HPDE6-E6E7 (cell line): ENCODE results near the gene IFI35.
A peak's percentile ranks its signal among the peaks of the same experiment; 100 is the strongest.
"Not testable (repeated sequence)": the region's sequence is repeated elsewhere in the genome, so short reads cannot be mapped to it uniquely, and the experiment has no call there.

Source experiments
- DNase-seq: peaks from one replicate; pipeline ENCODE4 v3.0.0; 2011; ENCODE audit warnings: missing footprints; ENCODE audit errors: extremely low spot score

Gene IFI35

GRCh38 chr17:42997984-42998938 is 8.3 kb upstream of the IFI35 start, which contains the start of gene RPL27:
Gene RPL27, plus strand, starts transcription at chr17:42998419. Its CDS starts 332 bp downstream, at chr17:42998751.
- DNase-seq = peak; percentile 98

DNA sequence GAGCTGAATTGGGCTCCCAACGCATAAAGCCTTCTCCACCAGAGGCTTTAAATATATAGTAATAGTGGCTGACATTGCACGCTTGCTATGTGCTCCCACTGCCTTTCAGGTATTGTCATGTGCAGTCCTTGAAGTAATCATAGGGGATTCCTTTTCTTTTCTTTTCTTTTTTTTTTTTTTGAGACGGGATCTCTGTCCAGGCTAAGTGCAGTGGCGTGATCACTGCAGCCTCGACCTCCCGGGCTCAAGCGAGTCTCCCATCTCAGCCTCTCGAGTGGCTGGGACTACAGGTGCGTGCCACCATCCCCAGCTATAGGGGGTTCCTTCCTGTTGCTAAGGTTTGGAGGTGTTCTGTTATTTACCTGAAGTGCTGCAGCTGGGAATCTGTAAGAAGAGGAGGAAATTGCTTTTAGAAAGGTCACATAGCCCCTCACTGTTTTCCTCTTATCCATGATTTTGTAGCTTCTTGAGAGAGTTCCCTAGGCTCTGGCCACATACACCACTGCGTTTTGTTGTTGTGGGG is 7.5 kb upstream of the IFI35 start:
- no peak for DNase-seq

- DNase-seq = not testable (repeated sequence)
Measured at GRCh38 chr17:43000894-43001293, 5.7 kb upstream of the IFI35 start.

GRCh38 chr17:43003542-43004172 is 2.9 kb upstream of the IFI35 start:
- DNase-seq = no peak

DNA sequence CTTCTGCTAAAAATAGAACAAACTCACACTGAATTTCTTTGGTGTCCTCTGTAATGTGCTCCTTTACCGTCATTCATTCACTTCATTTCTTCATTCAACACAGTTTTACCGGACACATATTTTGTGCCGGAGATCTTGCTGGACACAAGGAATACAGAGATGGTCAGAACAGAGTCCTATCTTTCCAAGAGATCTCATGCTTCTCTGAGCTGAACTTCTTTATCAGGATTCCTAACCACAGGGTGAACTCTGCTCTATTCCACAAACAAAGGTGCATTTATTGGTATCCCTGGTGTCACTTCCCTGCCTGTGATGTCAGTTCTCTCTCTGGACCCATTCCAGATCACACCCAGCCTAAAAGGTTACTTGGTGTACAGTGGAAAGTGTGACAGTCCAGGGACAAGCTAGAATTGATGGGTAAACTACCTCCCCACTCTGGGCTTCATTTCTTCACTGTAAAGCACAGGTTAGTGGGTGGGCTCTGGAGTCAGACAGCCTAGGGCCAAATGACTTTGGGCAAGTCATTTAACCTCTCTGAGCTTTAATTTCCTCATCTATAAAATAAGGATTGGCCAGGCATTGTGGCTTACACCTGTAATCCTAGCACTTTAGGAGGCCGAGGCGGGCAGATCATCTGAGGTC is 4.2 kb downstream of the IFI35 start:
- no peak for DNase-seq

GRCh38 chr17:43011728-43012472 is 5.3 kb downstream of the IFI35 start:
- DNase-seq = no peak

DNA sequence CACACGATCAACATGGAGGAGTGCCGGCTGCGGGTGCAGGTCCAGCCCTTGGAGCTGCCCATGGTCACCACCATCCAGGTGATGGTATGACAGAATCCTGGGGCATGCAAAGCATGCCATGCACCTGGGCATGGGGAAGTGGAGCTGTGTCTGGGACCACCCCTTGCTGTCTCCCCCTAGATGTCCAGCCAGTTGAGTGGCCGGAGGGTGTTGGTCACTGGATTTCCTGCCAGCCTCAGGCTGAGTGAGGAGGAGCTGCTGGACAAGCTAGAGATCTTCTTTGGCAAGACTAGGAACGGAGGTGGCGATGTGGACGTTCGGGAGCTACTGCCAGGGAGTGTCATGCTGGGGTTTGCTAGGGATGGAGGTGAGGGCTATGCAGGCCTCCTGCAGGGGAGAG is 6.7 kb downstream of the IFI35 start:
- no peak for DNase-seq

- DNase-seq = no peak
Measured at GRCh38 chr17:43014020-43014648, 7.5 kb downstream of the IFI35 start.

GRCh38 chr17:43014649-43015542 is 8.3 kb downstream of the IFI35 start:
- DNase-seq = no peak

- no peak for DNase-seq
Measured at GRCh38 chr17:43015579-43015978, 9.0 kb downstream of the IFI35 start.

DNA sequence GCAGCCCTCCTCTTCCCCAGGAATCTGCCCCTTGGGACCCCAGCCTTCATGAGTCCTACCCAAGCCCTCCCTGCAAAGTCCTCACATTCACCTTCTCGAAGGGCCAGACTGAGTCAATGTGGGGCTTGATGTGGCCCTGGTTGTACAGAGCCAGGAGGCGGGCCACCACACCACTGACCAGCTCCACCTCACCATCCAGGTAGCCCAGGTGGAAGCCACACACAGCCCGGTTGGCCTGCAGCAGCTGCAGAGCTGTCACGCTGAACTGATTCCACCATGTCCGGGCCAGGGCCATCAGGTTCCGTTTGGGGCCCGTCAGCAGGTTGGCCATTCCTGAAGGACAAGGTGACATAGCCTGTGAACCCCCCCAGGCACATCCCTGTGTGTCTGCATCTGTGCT is 9.6 kb downstream of the IFI35 start:
- DNase-seq = no peak

DNA sequence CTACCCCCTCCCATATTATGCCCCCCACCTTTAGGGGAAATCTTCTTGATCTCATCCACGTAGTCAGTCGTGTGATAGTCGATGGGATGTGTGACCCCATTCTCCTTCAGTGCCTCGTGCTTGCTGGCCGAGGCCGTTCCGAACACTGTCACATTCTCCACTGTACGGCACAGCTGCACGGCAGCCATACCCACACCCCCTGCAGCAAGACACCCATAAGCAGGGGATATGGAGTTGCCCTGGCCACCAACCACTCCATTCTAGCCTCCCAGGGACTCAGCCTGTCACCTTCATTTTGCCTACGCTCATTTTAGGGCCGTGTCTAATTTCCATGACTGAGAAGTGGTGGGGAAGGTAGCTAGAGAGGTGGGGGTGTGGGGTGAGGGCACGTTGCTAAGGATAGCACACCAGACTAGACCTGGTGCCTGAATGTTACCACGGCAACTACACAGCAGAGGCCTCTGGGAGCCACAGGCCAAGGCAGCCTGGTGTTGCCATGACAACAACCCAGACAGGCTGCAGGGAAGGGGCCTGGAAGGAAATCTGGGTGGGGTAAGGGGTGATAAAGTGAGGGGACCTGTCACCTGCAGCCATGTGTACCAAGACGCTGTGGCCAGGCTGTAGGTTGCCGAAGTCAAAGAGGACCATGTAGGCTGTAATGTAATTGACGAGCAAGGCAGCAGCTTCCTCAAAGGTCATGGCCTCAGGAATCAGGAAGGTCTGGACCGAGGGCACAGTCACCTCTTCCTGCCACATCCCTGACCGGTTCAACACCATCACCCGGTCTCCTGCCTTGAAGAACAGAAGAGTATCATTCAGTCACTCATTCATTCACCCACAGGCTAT is 11.6 kb downstream of the IFI35 start:
- DNase-seq = no peak

DNA sequence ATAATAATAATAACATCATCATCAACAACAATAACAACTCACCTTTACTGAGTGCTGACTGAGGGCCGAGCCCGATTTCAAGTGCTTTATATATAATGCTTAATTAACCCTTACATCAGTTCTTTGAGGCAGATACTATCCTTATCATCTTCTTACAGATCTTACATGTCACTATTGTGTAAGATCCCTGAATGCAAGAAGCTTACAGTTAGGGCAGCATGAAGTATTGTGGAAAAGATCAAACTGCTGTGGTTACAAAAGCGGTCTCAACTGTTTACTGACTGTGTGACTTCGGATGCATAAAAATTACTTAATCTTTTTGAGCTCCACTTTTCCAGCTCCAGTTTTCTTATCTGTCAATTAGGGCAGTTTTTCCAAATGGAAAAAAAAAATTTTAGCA is 12.3 kb downstream of the IFI35 start:
- no peak for DNase-seq

- DNase-seq = no peak
Measured at GRCh38 chr17:43019418-43019817, 12.8 kb downstream of the IFI35 start.

GRCh38 chr17:43020030-43020621 is 13.5 kb downstream of the IFI35 start:
- no peak for DNase-seq

GRCh38 chr17:43020789-43021740 is 14.5 kb downstream of the IFI35 start:
- peak; percentile 68 for DNase-seq

DNA sequence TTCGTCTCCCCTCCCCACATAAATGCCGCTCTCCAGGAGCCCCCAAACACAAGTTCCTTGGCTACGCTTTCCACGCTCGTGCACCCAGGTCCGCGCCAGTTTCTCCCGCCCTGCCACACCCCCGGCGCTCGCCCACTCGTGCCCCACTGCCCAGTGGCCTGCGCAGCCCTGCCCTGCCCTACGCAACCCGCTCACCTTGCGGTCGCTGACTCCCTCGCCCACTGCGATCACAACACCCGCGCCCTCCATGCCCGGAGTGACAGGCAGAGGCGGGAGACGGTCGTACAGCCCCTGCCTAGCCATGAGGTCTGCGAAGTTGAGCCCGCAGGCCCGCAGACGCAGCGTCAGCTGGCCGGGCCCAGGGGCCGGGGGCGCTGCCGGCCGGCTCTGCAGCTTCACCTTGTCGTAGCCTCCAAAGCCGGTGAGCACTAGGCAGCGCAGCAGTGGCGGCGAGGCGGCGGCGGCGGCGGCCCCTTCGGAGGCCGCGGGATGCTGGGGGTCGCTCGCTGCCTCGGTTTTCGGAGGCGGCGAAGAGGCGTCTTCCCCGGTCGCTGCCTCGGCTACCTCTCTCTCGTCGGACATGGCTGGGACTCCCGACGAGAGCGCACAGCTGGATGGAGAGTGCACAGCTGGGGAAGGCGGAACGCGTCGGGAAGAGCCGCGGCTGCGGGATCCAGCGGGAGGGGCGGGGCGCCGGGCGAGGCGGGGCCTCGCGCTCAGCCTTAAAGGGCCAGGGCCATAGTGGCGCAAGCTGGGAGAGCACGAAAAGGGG is 15.3 kb downstream of the IFI35 start, which contains the start of gene VAT1:
Gene VAT1, minus strand, starts transcription at position 645 of the 772 bp plus-strand sequence. Its CDS starts 63 bp downstream, at position 582.
- peak; percentile 84 for DNase-seq
